GM19240 (cell line): ENCODE results near the gene TRMT13.
"Not testable (repeated sequence)": the region's sequence is repeated elsewhere in the genome, so short reads cannot be mapped to it uniquely, and the experiment has no call there.

ENCODE experiments used
- DNase-seq: peaks from one replicate; pipeline ENCODE4 v3.0.0; 2011; ENCODE audit warnings: low spot score; ENCODE audit not compliant: insufficient read length

Gene TRMT13

DNA sequence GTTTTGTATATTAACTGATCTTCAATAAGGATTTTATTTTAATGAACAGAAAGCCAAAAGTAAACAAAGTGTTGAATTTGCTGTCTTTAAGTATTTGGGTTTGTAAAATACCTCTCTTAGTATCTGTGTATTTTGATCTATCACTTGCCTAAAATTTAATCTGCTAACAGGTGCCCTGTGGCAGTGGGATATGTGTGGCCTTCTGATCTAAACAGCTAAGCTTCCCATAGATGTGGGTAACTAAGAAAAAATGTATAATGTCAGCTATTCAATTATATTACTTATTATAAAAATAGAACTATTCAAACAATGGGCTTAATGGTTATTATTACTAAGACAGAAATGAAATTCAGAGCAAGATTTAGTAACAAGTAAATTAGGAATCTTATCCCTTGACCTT is 29.9 kb downstream of the TRMT13 start:
- DNase-seq, result no peak

DNA sequence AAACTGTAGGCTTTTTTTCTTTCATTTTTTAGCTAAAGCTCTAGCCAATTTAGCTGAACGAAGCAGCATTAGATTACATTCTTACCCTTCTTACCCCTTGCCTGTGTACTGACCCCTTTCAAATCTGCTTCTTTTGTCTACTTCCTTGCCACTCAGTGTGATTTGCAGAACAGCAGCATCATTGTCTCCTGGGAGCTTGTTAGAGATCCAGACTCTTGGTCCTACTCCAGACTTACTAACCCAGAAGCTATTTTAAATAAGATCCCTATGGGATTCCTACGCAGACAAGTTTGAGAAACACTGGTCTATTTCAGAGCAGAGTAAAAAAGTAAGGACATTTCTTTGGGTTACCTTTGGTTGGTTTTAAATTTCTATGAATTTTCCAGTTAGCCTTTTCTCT is 31.3 kb downstream of the TRMT13 start:
- no peak for DNase-seq

GRCh38 chr1:100164702-100165101 is 31.7 kb downstream of the TRMT13 start:
- DNase-seq, result no peak

DNA sequence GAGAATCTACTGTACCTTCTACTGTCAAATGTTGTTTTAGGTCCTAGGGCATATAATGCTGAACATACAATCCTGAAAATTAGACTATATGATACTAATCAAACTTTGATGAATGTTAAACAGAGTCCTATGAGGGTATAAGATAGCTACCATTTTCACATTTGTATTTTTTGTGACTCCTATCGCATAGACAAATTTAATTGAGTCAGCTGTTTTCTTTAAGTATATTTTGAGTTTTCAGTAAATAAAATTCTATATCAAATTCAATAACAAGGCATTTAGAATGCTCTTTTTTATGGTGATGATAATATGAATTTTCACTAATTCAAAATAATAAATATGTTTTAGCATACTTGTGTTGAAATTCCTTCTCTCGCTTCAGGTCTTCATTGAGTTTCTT is 35.1 kb downstream of the TRMT13 start:
- DNase-seq, result no peak

DNA sequence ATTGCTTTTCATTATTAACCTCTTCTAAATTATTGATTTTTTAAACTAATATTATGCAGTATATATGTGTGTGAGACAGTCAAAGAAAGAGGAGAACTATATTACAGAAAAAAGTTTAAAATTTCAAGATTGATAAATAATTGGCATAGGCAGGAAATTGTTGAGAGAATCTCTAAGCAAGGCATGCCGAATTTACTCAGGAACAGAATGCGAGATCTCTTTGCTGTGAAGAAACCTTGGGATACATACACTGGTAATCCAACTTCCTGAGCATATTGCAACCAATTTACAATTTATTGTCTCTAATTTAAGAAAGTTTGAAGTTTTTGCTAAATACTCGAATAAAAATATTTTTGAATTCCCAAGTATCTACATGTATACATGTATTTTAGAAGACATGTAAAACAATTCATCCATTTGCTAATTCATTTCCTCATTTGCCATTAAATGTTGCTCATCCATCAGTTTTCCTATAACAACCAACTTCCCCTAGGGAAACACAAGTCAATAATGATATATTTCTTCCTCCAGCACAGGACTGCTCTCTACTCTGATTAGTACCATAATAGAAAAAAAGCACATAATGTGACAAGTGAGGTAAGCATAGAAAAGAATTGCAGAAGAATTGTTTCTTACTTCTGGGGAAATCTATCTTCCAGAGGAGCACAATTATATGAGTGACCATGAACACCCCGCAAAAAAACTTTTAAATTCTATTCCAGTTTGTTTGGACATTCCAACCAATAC is 44.5 kb downstream of the TRMT13 start:
- DNase-seq, result no peak

- no peak for DNase-seq
Measured at GRCh38 chr1:100178091-100178490, 45.1 kb downstream of the TRMT13 start, which contains the start of gene LRRC39. TSS of gene LRRC39 (minus strand) at chr1:100178256. CDS start at chr1:100168516, 9,740 bp downstream.

DNA sequence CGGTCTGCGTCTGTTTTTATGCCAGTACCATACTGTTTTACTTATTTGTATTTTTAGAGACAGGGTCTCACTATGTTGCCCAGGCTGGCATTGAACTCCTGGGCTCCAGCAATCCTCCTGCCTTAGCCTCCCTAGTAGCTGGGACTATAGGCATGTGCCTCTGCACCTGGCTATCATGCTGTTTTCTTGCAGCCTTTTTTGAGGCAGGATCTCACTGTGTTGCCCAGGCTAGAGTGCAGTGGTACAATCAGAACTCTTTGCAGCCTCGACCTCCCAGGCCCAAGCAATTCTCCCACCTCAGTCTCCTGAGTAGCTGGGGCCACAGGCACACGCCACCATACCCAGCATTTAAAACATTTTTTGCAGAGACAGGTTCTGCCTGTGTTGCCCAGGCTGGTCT is 50.4 kb downstream of the TRMT13 start:
- no peak for DNase-seq

- DNase-seq, result no peak
Measured at GRCh38 chr1:100184536-100184935, 51.6 kb downstream of the TRMT13 start.

GRCh38 chr1:100187912-100188311 is 54.9 kb downstream of the TRMT13 start:
- no peak for DNase-seq

DNA sequence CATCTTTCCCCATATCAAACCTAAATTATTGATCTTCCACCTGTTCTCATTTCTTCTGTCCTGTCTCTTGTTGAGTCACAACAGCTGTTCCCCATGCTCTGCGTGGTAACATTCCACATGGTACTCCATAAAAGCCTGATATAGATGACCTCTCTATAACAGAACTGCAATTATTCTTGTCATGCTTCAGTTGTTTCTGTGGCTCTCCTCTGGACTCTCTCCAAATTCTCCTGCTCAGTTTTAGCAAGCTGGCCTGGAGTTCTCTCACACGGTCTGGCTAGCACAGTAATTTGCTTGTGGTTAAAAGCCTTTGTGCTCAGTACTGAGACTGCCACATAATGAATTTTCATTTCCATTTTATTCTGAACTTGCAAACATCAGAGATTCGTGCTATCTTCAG is 55.7 kb downstream of the TRMT13 start:
- no peak for DNase-seq

- DNase-seq, result no peak
Measured at GRCh38 chr1:100198596-100198995, 65.6 kb downstream of the TRMT13 start.

DNA sequence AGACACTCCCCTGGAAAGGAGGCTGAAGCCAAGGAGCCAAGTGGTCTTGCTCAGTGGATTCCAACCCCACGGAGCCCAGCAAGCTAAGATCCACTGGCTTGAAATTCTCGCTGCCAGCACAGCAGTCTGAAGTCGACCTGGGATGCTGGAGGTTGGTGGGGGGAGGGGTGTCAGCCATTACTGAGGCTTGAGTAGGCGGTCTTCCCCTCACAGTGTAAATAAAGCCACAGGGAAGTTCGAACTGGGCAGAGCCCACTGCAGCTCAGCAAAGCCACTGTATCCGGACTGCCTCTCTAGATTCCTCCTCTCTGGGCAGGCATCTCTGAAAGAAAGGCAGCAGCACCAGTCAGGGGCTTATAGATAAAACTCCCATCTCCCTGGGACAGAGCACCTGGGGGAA is 67.1 kb downstream of the TRMT13 start:
- DNase-seq, result not testable (repeated sequence)
